Spinal cord (tissue), 10 donors: ENCODE results near the gene GPR39. TPM values are rescaled to one million over a fixed set of nuclear protein-coding genes. Genes with fewer than 3 reads are reported as not detected.

Experiments used
- DNase-seq, 6 donors: peaks; one replicate each; pipeline versions ENCODE4 v3.0.0 to v3.0.0-alpha.2; 2013 to 2015; ENCODE audit warnings: low spot score in 6 of 6, low read depth in 4 of 6
- H3K27ac ChIP-seq: one replicate; pipeline ENCODE4 v1.5.1; 2013; ENCODE audit warnings: low read depth, low read length, control low read depth
- H3K27me3 ChIP-seq: one replicate; pipeline ENCODE4 v1.6.1; 2013; ENCODE audit warnings: low read length; ENCODE audit not compliant: control insufficient read depth, insufficient read depth
- H3K36me3 ChIP-seq: one replicate; pipeline ENCODE4 v1.6.1; 2013; ENCODE audit warnings: low read length; ENCODE audit not compliant: control insufficient read depth, insufficient read depth
- H3K4me1 ChIP-seq: one replicate; pipeline ENCODE4 v1.6.1; 2013; ENCODE audit warnings: low read length; ENCODE audit not compliant: control insufficient read depth, insufficient read depth
- H3K4me3 ChIP-seq: one replicate; pipeline ENCODE4 v1.5.1; 2013; ENCODE audit warnings: low read depth, low read length, control low read depth
- H3K9me3 ChIP-seq: one replicate; pipeline ENCODE4 v1.6.1; 2013; ENCODE audit warnings: low read length; ENCODE audit not compliant: control insufficient read depth, insufficient read depth
- WGBS: methylation state at CpG from one replicate; pipeline ENCODE4 v1.1.5; 2013; ENCODE audit warnings: missing lambda C conversion rate; ENCODE audit not compliant: insufficient coverage; 5-methylcytosine and 5-hydroxymethylcytosine counted together
- polyA plus RNA-seq, 2 donors: library from polyadenylated mRNA; unstranded; fragments of 120-200 nt; gene quantifications; one replicate each; pipeline ENCODE4 v1.2.1, GENCODE V29; 2013; ENCODE audit not compliant: insufficient read length in 2 of 2
- total RNA-seq, 2 donors: library from RNA; depleted of rRNA in 1 of 2; stranded (reverse); fragments of 120-200 nt in 1 of 2; fragments of >200 nt in 1 of 2; gene quantifications; one replicate each; pipeline versions ENCODE4 v1.2.3 to v1.2.4, GENCODE V29; 2013 to 2014
- donor health status: healthy.

GPR39 gene
- total and polyA plus RNA-seq, 4 donors = 0.72 to 1.4 (median 1.1) TPM

- no peaks in the 10 kb centered on the region for H3K27me3 ChIP-seq
- peak in 1 of 6 donors; percentile 88 for DNase-seq
- no peaks in the 10 kb centered on the region for H3K9me3 ChIP-seq
- H3K4me3 ChIP-seq = no peak overlapping the region
- no peak overlapping the region for H3K27ac ChIP-seq
- WGBS = no CpG with 5 or more reads among the region's 6 CpGs
- H3K4me1 ChIP-seq = peaks cover 18% of the 10 kb centered on the region
- H3K36me3 ChIP-seq = no peaks in the 10 kb centered on the region
These were observed 3.3 kb downstream of the GPR39 start for GRCh38 chr2:132419941-132420340.

- H3K9me3 ChIP-seq = no peaks in the 10 kb centered on the region
- no peak for DNase-seq
- no peaks in the 10 kb centered on the region for H3K27me3 ChIP-seq
- no peak overlapping the region for H3K27ac ChIP-seq
- H3K4me3 ChIP-seq = no peak overlapping the region
- 100% methylated on average over 1 of the region's 2 CpGs for WGBS
- H3K36me3 ChIP-seq = no peaks in the 10 kb centered on the region
- peaks cover 12% of the 10 kb centered on the region for H3K4me1 ChIP-seq
These were observed 4.5 kb downstream of the GPR39 start for GRCh38 chr2:132420816-132421805.

GRCh38 chr2:132422736-132423135, 6.1 kb downstream of the GPR39 start:
- no peak overlapping the region for H3K4me3 ChIP-seq
- peak in 1 of 6 donors; percentile 71 for DNase-seq
- H3K27me3 ChIP-seq = no peaks in the 10 kb centered on the region
- H3K9me3 ChIP-seq = no peaks in the 10 kb centered on the region
- H3K27ac ChIP-seq = no peak overlapping the region
- 36% methylated on average over 5 of the region's 6 CpGs for WGBS
- H3K4me1 ChIP-seq = no peaks in the 10 kb centered on the region
- no peaks in the 10 kb centered on the region for H3K36me3 ChIP-seq

- no peaks in the 10 kb centered on the region for H3K9me3 ChIP-seq
- H3K4me1 ChIP-seq = no peaks in the 10 kb centered on the region
- no peak overlapping the region for H3K4me3 ChIP-seq
- peak in 1 of 6 donors; percentile 45 for DNase-seq
- no peaks in the 10 kb centered on the region for H3K36me3 ChIP-seq
- H3K27ac ChIP-seq = no peak overlapping the region
- 90% methylated on average over 5 of the region's 5 CpGs for WGBS
- no peaks in the 10 kb centered on the region for H3K27me3 ChIP-seq
These were observed 8.0 kb downstream of the GPR39 start for GRCh38 chr2:132424526-132425121.

- no peak for DNase-seq
- H3K4me1 ChIP-seq = no peaks in the 10 kb centered on the region
- 90% methylated on average over 1 of the region's 3 CpGs for WGBS
- no peaks in the 10 kb centered on the region for H3K36me3 ChIP-seq
- no peaks in the 10 kb centered on the region for H3K27me3 ChIP-seq
- no peak overlapping the region for H3K27ac ChIP-seq
- no peaks in the 10 kb centered on the region for H3K9me3 ChIP-seq
- no peak overlapping the region for H3K4me3 ChIP-seq
These were observed 9.4 kb downstream of the GPR39 start for GRCh38 chr2:132426033-132426432.

- Histone ChIP-seq H3K9me3 (no peaks in the 10 kb centered on the region), H3K27me3 (no peaks in the 10 kb centered on the region), H3K4me3 (no peak overlapping the region), H3K4me1 (no peaks in the 10 kb centered on the region), H3K27ac (no peak overlapping the region), H3K36me3 (no peaks in the 10 kb centered on the region)
- peak in 1 of 6 donors; percentile 57 for DNase-seq
- WGBS = 77% methylated on average over 3 of the region's 5 CpGs
These were observed 10.1 kb downstream of the GPR39 start for GRCh38 chr2:132426656-132427055.

- no peaks in the 10 kb centered on the region for H3K27me3 ChIP-seq
- no peak overlapping the region for H3K27ac ChIP-seq
- H3K9me3 ChIP-seq = no peaks in the 10 kb centered on the region
- no peaks in the 10 kb centered on the region for H3K4me1 ChIP-seq
- no peak for DNase-seq
- no peak overlapping the region for H3K4me3 ChIP-seq
- WGBS = 100% methylated on average over 2 of the region's 2 CpGs
- no peaks in the 10 kb centered on the region for H3K36me3 ChIP-seq
These were observed 12.7 kb downstream of the GPR39 start for GRCh38 chr2:132429351-132429750.

- 100% methylated on average over 1 of the region's 2 CpGs for WGBS
These were observed 13.5 kb downstream of the GPR39 start for GRCh38 chr2:132429941-132430573.

GRCh38 chr2:132430895-132431294, 14.3 kb downstream of the GPR39 start:
- no peak for DNase-seq
- Histone ChIP-seq H3K9me3 (no peaks in the 10 kb centered on the region), H3K36me3 (no peaks in the 10 kb centered on the region), H3K27me3 (no peaks in the 10 kb centered on the region), H3K4me3 (no peak overlapping the region), H3K4me1 (no peaks in the 10 kb centered on the region), H3K27ac (no peak overlapping the region)

More at GRCh38 chr2:132429941-132430573, 13.5 kb downstream of the GPR39 start:
- Histone ChIP-seq H3K4me3 (no peak overlapping the region), H3K27me3 (no peaks in the 10 kb centered on the region), H3K27ac (no peak overlapping the region), H3K4me1 (no peaks in the 10 kb centered on the region), H3K36me3 (no peaks in the 10 kb centered on the region), H3K9me3 (no peaks in the 10 kb centered on the region)
- no peak for DNase-seq
